Stimulated activated CD8-positive, alpha-beta memory T cell treated with anti-CD3 and anti-CD28 coated beads, Interleukin-7, amount 100 ng/mL, for 24 hours (primary cell): ENCODE results near the gene CELF2.

ENCODE experiments used
- DNase-seq: peaks from one replicate; pipeline ENCODE4 v3.0.0-alpha.2; 2020; ENCODE audit warnings: low read depth

The CELF2 gene

GRCh38 chr10:11134411-11134810, 116.7 kb downstream of the CELF2 start:
- DNase-seq = no peak

GRCh38 chr10:11135709-11136108, 118.0 kb downstream of the CELF2 start:
- DNase-seq = no peak

- no peak for DNase-seq
These were observed 120.8 kb downstream of the CELF2 start for GRCh38 chr10:11138314-11139033.

- no peak for DNase-seq
These were observed 123.3 kb downstream of the CELF2 start for GRCh38 chr10:11140963-11141362.

GRCh38 chr10:11141571-11142091, 124.0 kb downstream of the CELF2 start:
- no peak for DNase-seq

- no peak for DNase-seq
These were observed 125.1 kb downstream of the CELF2 start for GRCh38 chr10:11142777-11143176.

GRCh38 chr10:11143242-11143641, 125.6 kb downstream of the CELF2 start:
- DNase-seq = no peak

- no peak for DNase-seq
These were observed 127.2 kb downstream of the CELF2 start for GRCh38 chr10:11144626-11145494.

GRCh38 chr10:11145495-11145855, 127.8 kb downstream of the CELF2 start:
- DNase-seq = no peak

GRCh38 chr10:11146402-11147171, 128.9 kb downstream of the CELF2 start:
- no peak for DNase-seq

- DNase-seq = no peak
These were observed 130.1 kb downstream of the CELF2 start for GRCh38 chr10:11147722-11148121.

GRCh38 chr10:11148142-11149028, 130.7 kb downstream of the CELF2 start:
- no peak for DNase-seq

- no peak for DNase-seq
These were observed 132.1 kb downstream of the CELF2 start for GRCh38 chr10:11149807-11150141.

GRCh38 chr10:11150231-11150731, 132.6 kb downstream of the CELF2 start:
- no peak for DNase-seq

GRCh38 chr10:11150879-11151415, 133.3 kb downstream of the CELF2 start:
- DNase-seq = no peak

- DNase-seq = no peak
These were observed 135.1 kb downstream of the CELF2 start for GRCh38 chr10:11152801-11153200.

- DNase-seq = no peak
These were observed 135.6 kb downstream of the CELF2 start for GRCh38 chr10:11153245-11153644.

GRCh38 chr10:11153766-11154165, 136.1 kb downstream of the CELF2 start:
- DNase-seq = no peak

- no peak for DNase-seq
These were observed 136.7 kb downstream of the CELF2 start for GRCh38 chr10:11154333-11154732.

GRCh38 chr10:11154849-11155498, 137.3 kb downstream of the CELF2 start:
- DNase-seq = no peak
